ENCODE measurements around the gene WHRN. TPM values are rescaled to one million over a fixed set of nuclear protein-coding genes. Genes with fewer than 3 reads are reported as not detected.

Gene WHRN
- total RNA-seq, 4 donors from 2014 or later = 8.4 to 12.9 (median 11.0) TPM

DNA sequence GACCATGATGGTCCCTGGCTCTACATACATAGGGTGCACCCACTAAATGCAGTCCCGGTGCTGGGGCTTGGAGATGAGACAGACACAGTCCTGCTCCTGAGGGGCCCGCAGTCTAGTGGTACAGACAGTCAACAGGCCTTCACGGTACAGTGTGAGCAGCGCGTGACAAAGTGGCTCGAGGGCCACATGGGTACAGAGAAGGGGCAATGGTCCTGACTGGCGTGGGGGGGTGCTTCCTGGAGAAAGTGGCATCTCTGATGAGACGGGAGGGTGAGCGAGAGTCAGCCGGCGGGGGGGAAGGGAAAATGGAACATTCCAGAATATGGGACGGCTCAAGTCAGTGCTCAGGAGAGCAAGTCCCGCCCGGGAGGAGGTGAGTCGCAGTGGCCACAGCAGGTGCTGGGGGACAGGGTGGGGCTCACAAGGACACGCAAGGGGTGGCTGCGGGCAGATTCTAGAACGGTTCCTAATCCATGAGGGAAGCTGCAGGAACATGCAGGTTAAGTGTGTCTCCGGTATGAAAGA is 38.0 kb downstream of the WHRN start:
- H3K4me1 ChIP-seq = no peaks in the 10 kb centered on the region
- WGBS, 2 donors (ENCODE audit: low coverage in 1 of 2) = 88 to 97% methylated on average over 16 to 17 of the region's 19 CpGs
- ATAC-seq = no peak

DNA sequence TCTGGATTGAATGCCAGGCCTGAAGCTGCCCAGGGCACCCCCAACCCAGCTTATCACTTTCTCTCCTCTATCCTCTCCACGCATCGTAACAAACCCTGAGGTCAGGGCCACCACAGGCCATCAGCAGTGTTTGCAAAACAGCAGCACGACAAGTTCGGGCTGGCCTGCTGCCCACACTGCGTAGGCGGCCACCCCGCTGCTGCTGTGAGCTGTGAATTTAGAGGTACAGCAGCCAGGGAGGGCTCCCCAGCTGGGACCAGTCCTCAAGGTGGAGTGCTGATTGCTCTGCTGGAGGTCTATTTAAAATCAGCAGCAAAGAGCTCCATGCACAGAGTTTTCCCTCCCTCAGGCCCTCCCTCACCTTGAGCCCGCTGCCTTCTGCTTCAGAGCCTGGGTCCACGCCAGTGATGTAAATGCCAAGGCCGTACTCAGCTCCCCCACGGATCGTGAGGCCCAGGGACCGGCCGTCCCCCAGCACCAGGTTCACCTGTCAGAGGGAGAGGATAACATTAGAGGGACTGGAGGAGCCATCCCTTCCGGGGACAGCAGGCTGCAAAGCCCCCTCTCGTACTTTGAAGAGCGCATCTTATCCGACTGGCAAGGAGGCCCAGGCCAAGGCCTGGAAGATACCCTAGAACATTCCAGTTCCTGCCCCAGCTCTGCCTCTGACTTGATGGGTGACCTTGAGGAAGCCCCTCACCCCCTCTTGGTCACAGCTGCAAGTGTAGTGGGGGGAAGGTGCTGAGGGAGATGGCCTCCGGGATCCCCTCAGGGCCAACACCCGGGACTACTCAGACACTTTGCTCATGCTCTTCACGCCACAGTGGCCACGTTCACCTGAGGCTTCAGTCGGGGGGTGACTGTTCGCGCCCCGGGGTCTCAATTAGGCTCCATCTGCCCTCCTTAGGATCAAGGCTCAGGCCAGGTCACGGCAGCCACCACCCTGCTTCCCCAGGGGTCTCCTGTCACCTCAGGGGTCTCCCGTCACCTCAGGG is 39.1 kb downstream of the WHRN start:
- whole genome bisulfite sequencing, 2 donors (ENCODE audit: low coverage in 1 of 2) = 96% methylated on average over 4 of the region's 28 CpGs; no CpG with 5 or more reads in 1 of the 2 donors
- no peaks in the 10 kb centered on the region for H3K27me3 ChIP-seq
- H3K9me3 ChIP-seq = peaks cover 0 to 4% (median 0%) of the 10 kb centered on the region in 3 donors
- TF ChIP-seq POLR2A (IDR thresholded peaks at IDR 0.05) (no peak), EP300 (IDR thresholded peaks at IDR 0.05) (no peak), POLR2AphosphoS5 (IDR thresholded peaks at IDR 0.05) (no peak)
- TF ChIP-seq, protein P1, sequence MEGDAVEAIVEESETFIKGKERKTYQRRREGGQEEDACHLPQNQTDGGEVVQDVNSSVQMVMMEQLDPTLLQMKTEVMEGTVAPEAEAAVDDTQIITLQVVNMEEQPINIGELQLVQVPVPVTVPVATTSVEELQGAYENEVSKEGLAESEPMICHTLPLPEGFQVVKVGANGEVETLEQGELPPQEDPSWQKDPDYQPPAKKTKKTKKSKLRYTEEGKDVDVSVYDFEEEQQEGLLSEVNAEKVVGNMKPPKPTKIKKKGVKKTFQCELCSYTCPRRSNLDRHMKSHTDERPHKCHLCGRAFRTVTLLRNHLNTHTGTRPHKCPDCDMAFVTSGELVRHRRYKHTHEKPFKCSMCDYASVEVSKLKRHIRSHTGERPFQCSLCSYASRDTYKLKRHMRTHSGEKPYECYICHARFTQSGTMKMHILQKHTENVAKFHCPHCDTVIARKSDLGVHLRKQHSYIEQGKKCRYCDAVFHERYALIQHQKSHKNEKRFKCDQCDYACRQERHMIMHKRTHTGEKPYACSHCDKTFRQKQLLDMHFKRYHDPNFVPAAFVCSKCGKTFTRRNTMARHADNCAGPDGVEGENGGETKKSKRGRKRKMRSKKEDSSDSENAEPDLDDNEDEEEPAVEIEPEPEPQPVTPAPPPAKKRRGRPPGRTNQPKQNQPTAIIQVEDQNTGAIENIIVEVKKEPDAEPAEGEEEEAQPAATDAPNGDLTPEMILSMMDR (IDR thresholded peaks at IDR 0.05) = no peak
- no peaks in the 10 kb centered on the region for H3K4me1 ChIP-seq
- H3K36me3 ChIP-seq = peaks cover 0 to 43% of the 10 kb centered on the region in 2 donors
- no peak overlapping the region for H3K4me3 ChIP-seq
- no peak overlapping the region for H3K27ac ChIP-seq
- ATAC-seq = no peak

More for the DNA sequence above, 38.0 kb downstream of the WHRN start:
- no peaks in the 10 kb centered on the region for H3K27me3 ChIP-seq
- peaks cover 0 to 47% of the 10 kb centered on the region in 2 donors for H3K36me3 ChIP-seq
- no peak for TF ChIP-seq POLR2AphosphoS5 (IDR thresholded peaks at IDR 0.05)
- TF ChIP-seq, protein P1 (IDR thresholded peaks at IDR 0.05) = no peak
- TF ChIP-seq POLR2A (IDR thresholded peaks at IDR 0.05) = no peak
- TF ChIP-seq EP300 (IDR thresholded peaks at IDR 0.05) = no peak
- no peak overlapping the region for H3K27ac ChIP-seq
- H3K9me3 ChIP-seq = peaks cover 0 to 4% (median 0%) of the 10 kb centered on the region in 3 donors
- no peak overlapping the region for H3K4me3 ChIP-seq

DNA sequence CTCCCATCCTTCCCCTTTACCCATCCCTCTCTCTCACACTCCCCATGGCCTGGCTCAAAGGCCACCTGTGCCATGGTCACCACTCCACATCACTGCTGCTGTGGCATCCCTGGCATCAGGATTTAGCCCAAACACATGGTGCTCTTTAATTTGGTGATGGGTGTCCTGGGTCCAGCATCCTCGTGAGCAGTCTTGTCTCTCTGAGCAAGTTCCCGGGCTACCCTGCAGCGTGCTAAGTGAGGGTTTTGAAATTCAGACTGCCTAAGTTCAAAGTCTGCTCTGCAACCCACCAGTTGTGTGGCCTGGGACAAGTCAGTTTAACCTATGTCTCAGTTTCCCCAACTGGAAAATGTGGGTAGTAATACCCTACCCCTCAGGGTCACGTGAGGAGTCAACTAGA is 39.9 kb downstream of the WHRN start:
- no peak overlapping the region for H3K4me3 ChIP-seq
- TF ChIP-seq EP300 (IDR thresholded peaks at IDR 0.05) (no peak), POLR2A (IDR thresholded peaks at IDR 0.05) (no peak), POLR2AphosphoS5 (IDR thresholded peaks at IDR 0.05) (no peak)
- TF ChIP-seq, protein P1 (IDR thresholded peaks at IDR 0.05) = no peak
- 100% methylated on average over 1 of the region's 4 CpGs for WGBS, 2 donors (ENCODE audit: low coverage in 1 of 2)
- no peaks in the 10 kb centered on the region for H3K27me3 ChIP-seq
- ATAC-seq = no peak
- H3K27ac ChIP-seq = no peak overlapping the region
- peaks cover 0 to 42% of the 10 kb centered on the region in 2 donors for H3K36me3 ChIP-seq
- H3K9me3 ChIP-seq = peaks cover 0 to 4% (median 0%) of the 10 kb centered on the region in 3 donors
- no peaks in the 10 kb centered on the region for H3K4me1 ChIP-seq

DNA sequence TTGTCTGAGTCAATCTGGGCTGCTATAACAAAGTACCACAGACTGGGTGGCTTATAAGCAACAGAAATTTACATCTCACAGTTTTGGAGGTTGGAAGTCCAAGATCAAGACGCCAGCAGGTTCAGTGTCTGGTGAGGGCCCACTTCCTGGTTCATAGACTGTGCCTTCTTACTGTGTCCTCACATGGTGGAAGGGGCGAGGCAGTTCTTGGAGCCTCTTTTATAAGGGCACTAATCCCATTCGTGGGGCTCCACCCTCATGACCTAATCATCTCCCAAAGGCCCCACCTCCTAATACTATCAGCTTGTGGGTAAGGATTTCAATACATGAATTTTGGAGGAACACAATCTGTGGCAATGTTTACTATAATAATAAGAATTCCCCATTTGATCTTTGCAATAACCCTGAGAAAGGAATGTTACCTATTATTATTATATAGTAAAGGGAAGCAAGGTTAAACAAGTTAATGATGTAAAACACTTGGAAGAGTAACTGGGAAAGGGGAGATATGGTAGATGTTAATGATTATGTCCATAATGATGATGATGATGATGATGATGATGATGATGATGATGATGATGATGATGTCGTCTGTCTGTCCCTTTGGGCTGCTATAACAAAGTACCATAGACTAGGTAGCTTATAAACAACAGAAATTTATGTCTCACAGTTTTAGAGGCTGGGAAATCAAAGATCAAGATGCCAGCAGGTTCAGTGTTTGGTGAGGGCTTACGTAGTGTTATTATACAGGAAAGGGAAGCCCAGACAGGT is 40.8 kb downstream of the WHRN start:
- Histone ChIP-seq H3K36me3 (peaks cover 0 to 32% of the 10 kb centered on the region in 2 donors), H3K27ac (no peak overlapping the region), H3K27me3 (no peaks in the 10 kb centered on the region), H3K4me1 (no peaks in the 10 kb centered on the region), H3K9me3 (no peaks in the 10 kb centered on the region), H3K4me3 (no peak overlapping the region)
- TF ChIP-seq, protein P1 (IDR thresholded peaks at IDR 0.05) = no peak
- no peak for TF ChIP-seq POLR2A (IDR thresholded peaks at IDR 0.05)
- no peak for TF ChIP-seq EP300 (IDR thresholded peaks at IDR 0.05)
- TF ChIP-seq POLR2AphosphoS5 (IDR thresholded peaks at IDR 0.05) = no peak
- no peak for ATAC-seq
- 89 to 90% methylated on average over 4 to 5 of the region's 5 CpGs for WGBS, 2 donors (ENCODE audit: low coverage in 1 of 2)

Data from gastroesophageal sphincter (tissue), 4 donors.